ENCODE measurements around the gene MIEF2. TPM values are rescaled to one million over a fixed set of nuclear protein-coding genes. Genes with fewer than 3 reads are reported as not detected.

The MIEF2 gene, protein sequence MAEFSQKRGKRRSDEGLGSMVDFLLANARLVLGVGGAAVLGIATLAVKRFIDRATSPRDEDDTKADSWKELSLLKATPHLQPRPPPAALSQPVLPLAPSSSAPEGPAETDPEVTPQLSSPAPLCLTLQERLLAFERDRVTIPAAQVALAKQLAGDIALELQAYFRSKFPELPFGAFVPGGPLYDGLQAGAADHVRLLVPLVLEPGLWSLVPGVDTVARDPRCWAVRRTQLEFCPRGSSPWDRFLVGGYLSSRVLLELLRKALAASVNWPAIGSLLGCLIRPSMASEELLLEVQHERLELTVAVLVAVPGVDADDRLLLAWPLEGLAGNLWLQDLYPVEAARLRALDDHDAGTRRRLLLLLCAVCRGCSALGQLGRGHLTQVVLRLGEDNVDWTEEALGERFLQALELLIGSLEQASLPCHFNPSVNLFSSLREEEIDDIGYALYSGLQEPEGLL
- total RNA-seq, result 15.6 and 17.3 TPM in 2 replicates

DNA sequence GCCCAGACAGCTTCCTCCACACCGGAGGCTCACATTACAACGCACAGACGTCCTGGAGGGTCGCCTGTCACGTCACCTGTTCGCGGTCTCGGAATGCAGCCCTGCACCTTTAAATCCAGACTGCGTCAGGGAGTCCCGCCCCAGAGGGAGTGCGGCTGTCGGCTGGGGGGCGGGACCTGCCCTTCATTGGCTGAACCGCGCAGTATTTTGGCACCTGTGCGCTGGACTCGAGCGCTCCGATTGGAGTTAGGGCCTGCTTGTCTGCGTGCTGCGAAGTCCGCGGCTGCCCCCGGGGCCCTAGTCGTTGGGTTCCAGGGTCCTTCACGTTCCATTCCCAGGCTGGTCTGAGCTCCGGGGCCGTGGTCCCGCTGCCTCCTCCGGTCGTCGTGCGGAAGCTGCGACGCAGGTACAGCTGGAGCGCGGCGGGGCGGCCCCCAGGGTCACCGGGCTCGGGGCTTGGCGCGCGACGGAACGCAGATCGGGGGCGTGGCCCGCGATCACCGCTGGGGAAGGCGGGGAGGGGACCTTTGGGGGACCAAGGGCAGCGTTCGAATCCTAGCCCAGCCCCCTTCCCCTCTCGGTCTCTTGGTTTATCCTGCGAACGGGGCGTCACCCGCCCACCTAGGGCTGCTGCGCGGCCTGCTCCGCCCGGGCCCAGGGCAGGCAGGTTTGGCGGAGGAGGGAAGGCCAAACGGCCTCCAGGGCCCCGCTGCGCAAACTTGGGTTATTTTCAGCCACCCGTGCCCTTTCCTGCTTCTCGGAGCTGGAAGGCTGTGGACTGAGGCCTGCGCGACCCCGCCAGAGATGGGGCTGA is at the start of gene MIEF2:
Gene MIEF2 (plus strand): TSS at position 331 of the 814 bp plus-strand sequence. CDS start 2,059 bp downstream, outside the sequence.

GRCh38 chr17:18225121-18225641 is 35.3 kb upstream of the MIEF2 start, which contains the start of gene LLGL1:
Gene LLGL1 (plus strand): TSS chr17:18225635. CDS start chr17:18225683, 48 bp downstream.

DNA sequence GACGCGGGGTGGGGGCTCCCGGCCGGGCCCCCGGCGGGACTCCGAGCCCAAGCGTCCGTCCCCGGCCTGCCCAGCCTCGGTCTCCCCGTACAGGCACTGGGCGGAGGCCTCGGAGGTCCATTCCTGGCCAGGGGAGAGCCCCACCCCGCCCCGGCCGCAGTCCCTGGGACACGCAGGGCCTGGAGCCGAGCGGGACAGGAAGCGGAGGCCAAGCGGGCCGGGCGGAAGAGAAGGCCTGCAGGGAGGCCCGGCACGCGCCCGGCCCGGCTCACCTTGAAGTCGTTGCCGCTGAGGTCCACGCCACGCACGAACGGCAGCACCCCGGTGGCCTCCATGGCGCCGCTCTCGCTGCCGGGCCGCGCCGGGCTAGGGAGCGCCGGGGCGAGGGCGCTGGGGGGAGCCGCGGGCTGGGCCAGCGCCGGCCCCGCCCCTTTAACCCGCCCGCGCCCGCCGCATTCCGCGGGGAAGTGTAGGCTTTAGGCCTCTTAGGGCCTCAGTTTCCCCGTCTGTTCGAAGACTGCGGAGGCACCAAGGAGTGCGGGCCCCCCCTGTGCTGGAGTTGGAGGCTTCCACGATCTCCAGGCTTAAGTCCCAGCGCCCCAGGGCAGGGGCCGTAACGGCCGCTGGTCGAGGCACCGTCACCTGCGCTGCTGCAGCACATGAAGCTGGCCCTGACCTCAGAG is 2.0 kb upstream of the MIEF2 start, which contains the start of gene FLII:
Gene FLII (minus strand): TSS at position 383 of the 683 bp plus-strand sequence. CDS start 48 bp downstream, at position 335.

GRCh38 chr17:18314731-18315561 is 54.5 kb downstream of the MIEF2 start, which contains the start of the genes SMCR8 and TOP3A:
Gene SMCR8 (plus strand): TSS chr17:18315293. CDS start chr17:18315790, 497 bp downstream.
Gene TOP3A (minus strand): TSS chr17:18314994. CDS start chr17:18314778, 216 bp downstream.

Other genes with a start within 250 kb of the MIEF2 start
- 15.6 and 21.2 TPM in 2 replicates for gene ATPAF2, start 221.5 kb upstream of the MIEF2 start, total RNA-seq
- gene GID4, start 221.3 kb upstream of the MIEF2 start, total RNA-seq, result 7.8 and 9.1 TPM in 2 replicates
- gene DRG2, start 172.7 kb upstream of the MIEF2 start, total RNA-seq, result 46.7 and 53.1 TPM in 2 replicates
- 0.29 TPM in 1 of 2 replicates, not detected in the other for gene MYO15A, start 151.9 kb upstream of the MIEF2 start, total RNA-seq
- 92.5 and 97.7 TPM in 2 replicates for gene ALKBH5, start 76.8 kb upstream of the MIEF2 start, total RNA-seq
- gene LLGL1, start 35.0 kb upstream of the MIEF2 start, total RNA-seq, result 38.1 and 43.4 TPM in 2 replicates
- gene FLII, start 1.9 kb upstream of the MIEF2 start, total RNA-seq, result 285 and 320 TPM in 2 replicates
- 35.3 and 40.0 TPM in 2 replicates for gene TOP3A, start 54.3 kb downstream of the MIEF2 start, total RNA-seq
- gene SMCR8, start 54.6 kb downstream of the MIEF2 start, total RNA-seq, result 24.4 and 24.5 TPM in 2 replicates
- 9.5 and 22.4 TPM in 2 replicates for gene SHMT1, start 102.9 kb downstream of the MIEF2 start, total RNA-seq
- not detected in 2 replicates for gene EVPLL, start 117.1 kb downstream of the MIEF2 start, total RNA-seq
- not detected in 2 replicates for gene LGALS9C, start 216.1 kb downstream of the MIEF2 start, total RNA-seq